Activated CD8-positive, alpha-beta T cell treated with anti-CD3 and anti-CD28 coated beads for 36 hours (primary cell): ENCODE results near the gene ITGB2. TPM values are rescaled to one million over a fixed set of nuclear protein-coding genes. Genes with fewer than 3 reads are reported as not detected.

Source experiments
- ATAC-seq: fragments of 200-7000 bp; cut with Tn5 transposase; one replicate; pipeline ENCODE4 v1.10.0; 2021; ENCODE audit warnings: mild to moderate bottlenecking, moderate library complexity
- CTCF ChIA-PET: fragments of 350-600 bp; sonication (Branson Sonifier 250); formaldehyde crosslinking; loops from one replicate; lab custom pipeline; 2021; ENCODE audit warnings: antibody characterized with exemption; lab: Charles Lee
- POLR2A ChIA-PET: fragments of 350-600 bp; sonication (Branson Sonifier 250); formaldehyde crosslinking; loops from one replicate; lab custom pipeline; 2021; ENCODE audit warnings: antibody characterized with exemption; lab: Charles Lee
- DNase-seq: peaks from one replicate; pipeline ENCODE4 v3.0.0-alpha.2; 2020
- H3K27ac Mint-ChIP-seq: one replicate; pipeline ENCODE4 v1.8.0; 2021; ENCODE audit warnings: mild to moderate bottlenecking, mixed read lengths
- H3K27me3 Mint-ChIP-seq: one replicate; pipeline ENCODE4 v1.8.0; 2021; ENCODE audit warnings: mixed read lengths
- H3K36me3 Mint-ChIP-seq: one replicate; pipeline ENCODE4 v1.8.0; 2021; ENCODE audit warnings: low read depth, mixed read lengths
- H3K4me1 Mint-ChIP-seq: one replicate; pipeline ENCODE4 v1.8.0; 2021; ENCODE audit warnings: low read depth, mixed read lengths
- H3K4me3 Mint-ChIP-seq: one replicate; pipeline ENCODE4 v1.8.0; 2021; ENCODE audit warnings: mild to moderate bottlenecking, moderate library complexity, mixed read lengths
- H3K9me3 Mint-ChIP-seq: one replicate; pipeline ENCODE4 v1.8.0; 2021; ENCODE audit warnings: mixed read lengths
- intact Hi-C: fragments of 100-400 bp; cut with micrococcal nuclease; formaldehyde crosslinking; loops from one replicate; pipeline ENCODE4 v1.10.0; 2022
- total RNA-seq, 2 experiments: library from RNA; stranded (reverse); gene quantifications; one replicate each; pipeline ENCODE4 v1.2.3, GENCODE V29; 2021
- TF ChIP-seq, protein P1 (sequence below): fragments of 200-600 bp; IDR thresholded peaks from one replicate; pipeline ENCODE4 v1.8.0; 2022; ENCODE audit warnings: antibody characterized with exemption, mild to moderate bottlenecking

Gene ITGB2
- total RNA-seq, 2 experiments from 2014 or later, result 340 to 343 TPM

DNA sequence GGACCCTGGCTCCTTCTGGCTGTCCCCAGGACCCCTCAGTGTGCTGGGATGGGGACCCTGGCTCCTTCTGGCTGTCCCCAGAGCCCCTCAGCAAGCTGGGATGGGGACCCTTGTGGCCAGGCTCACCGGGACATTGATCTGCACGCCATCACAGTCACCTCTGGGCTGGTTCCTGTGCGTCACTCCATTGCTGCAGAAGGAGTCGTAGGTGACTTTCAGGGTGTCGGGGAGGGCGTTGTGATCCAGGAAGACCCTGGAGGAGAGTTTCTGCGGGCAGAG is 27.5 kb downstream of the ITGB2 start:
- intact Hi-C loops, result loop anchor here (5.0 kb wide), 1 partner anchor 34 kb away; no protein-coding TSS in a partner anchor
- Mint-ChIP-seq H3K36me3 (peaks cover 28% of the 10 kb centered on the region), H3K4me3 (no peak overlapping the region), H3K27me3 (no peaks in the 10 kb centered on the region), H3K27ac (peak overlapping the region; percentile 59), H3K4me1 (peaks cover 14% of the 10 kb centered on the region), H3K9me3 (no peaks in the 10 kb centered on the region)
- CTCF ChIA-PET, result interaction anchor here (0.6 to 7.3 kb wide), 17 partner anchors 9 to 245 kb away, joined by 3 to 83 read pairs (median 4); partner anchors contain the start of genes PTTG1IP and UBE2G2
- DNase-seq, result no peak
- POLR2A ChIA-PET, result interaction anchor here (0.7 to 17.0 kb wide), 10 partner anchors 13 to 315 kb away, joined by 3 to 166 read pairs (median 4); partner anchors contain the start of genes ITGB2, PTTG1IP and SLX9
- TF ChIP-seq, protein P1, sequence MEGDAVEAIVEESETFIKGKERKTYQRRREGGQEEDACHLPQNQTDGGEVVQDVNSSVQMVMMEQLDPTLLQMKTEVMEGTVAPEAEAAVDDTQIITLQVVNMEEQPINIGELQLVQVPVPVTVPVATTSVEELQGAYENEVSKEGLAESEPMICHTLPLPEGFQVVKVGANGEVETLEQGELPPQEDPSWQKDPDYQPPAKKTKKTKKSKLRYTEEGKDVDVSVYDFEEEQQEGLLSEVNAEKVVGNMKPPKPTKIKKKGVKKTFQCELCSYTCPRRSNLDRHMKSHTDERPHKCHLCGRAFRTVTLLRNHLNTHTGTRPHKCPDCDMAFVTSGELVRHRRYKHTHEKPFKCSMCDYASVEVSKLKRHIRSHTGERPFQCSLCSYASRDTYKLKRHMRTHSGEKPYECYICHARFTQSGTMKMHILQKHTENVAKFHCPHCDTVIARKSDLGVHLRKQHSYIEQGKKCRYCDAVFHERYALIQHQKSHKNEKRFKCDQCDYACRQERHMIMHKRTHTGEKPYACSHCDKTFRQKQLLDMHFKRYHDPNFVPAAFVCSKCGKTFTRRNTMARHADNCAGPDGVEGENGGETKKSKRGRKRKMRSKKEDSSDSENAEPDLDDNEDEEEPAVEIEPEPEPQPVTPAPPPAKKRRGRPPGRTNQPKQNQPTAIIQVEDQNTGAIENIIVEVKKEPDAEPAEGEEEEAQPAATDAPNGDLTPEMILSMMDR, result no peak
- peak; percentile 5 for ATAC-seq

- ATAC-seq (peak; percentile 75), DNase-seq (peak; percentile 87)
- TF ChIP-seq, protein P1, result peak; percentile 90
- ChIA-PET POLR2A (interaction anchor here (0.7 to 17.0 kb wide), 9 partner anchors 12 to 316 kb away, joined by 3 to 166 read pairs (median 4); partner anchors contain the start of genes ITGB2 and PTTG1IP), CTCF (interaction anchor here (0.7 to 7.3 kb wide), 14 partner anchors 8 to 245 kb away, joined by 3 to 83 read pairs (median 4); partner anchors contain the start of gene PTTG1IP)
- Mint-ChIP-seq H3K36me3 (peaks cover 26% of the 10 kb centered on the region), H3K27me3 (no peaks in the 10 kb centered on the region), H3K9me3 (no peaks in the 10 kb centered on the region), H3K4me1 (peaks cover 14% of the 10 kb centered on the region), H3K4me3 (no peak overlapping the region), H3K27ac (peak overlapping the region; percentile 42)
- intact Hi-C loops, result loop anchor here (5.0 kb wide), 1 partner anchor 35 kb away; no protein-coding TSS in a partner anchor
Measured at GRCh38 chr21:44892536-44893277, 28.0 kb downstream of the ITGB2 start.

- H3K36me3 Mint-ChIP-seq, result peaks cover 26% of the 10 kb centered on the region
Measured at GRCh38 chr21:44892095-44892494, 28.6 kb downstream of the ITGB2 start.

GRCh38 chr21:44891631-44892031 is 29.1 kb downstream of the ITGB2 start:
- H3K4me3 Mint-ChIP-seq, result no peak overlapping the region
- intact Hi-C loops, result loop anchor here (5.0 kb wide), 1 partner anchor 36 kb away; no protein-coding TSS in a partner anchor
- peaks cover 30% of the 10 kb centered on the region for H3K36me3 Mint-ChIP-seq
- ChIA-PET POLR2A (interaction anchor here (3.0 to 17.0 kb wide), 3 partner anchors 11 to 41 kb away, joined by 10 to 166 read pairs (median 12); partner anchors contain the start of genes ITGB2 and PTTG1IP), CTCF (interaction anchor here (0.8 to 7.3 kb wide), 3 partner anchors 16 to 56 kb away, joined by 3 to 83 read pairs (median 4); no protein-coding TSS in a partner anchor)
- H3K4me1 Mint-ChIP-seq, result peaks cover 14% of the 10 kb centered on the region
- H3K27me3 Mint-ChIP-seq, result no peaks in the 10 kb centered on the region
- no peak overlapping the region for H3K27ac Mint-ChIP-seq
- DNase-seq (no peak), ATAC-seq (no peak)
- no peaks in the 10 kb centered on the region for H3K9me3 Mint-ChIP-seq
- TF ChIP-seq, protein P1, result no peak

More at GRCh38 chr21:44892095-44892494, 28.6 kb downstream of the ITGB2 start:
- H3K27ac Mint-ChIP-seq, result no peak overlapping the region
- H3K27me3 Mint-ChIP-seq, result no peaks in the 10 kb centered on the region
- ChIA-PET POLR2A (interaction anchor here (1.4 to 17.0 kb wide), 5 partner anchors 12 to 41 kb away, joined by 4 to 166 read pairs (median 10); partner anchors contain the start of genes ITGB2 and PTTG1IP), CTCF (interaction anchor here (0.8 to 7.3 kb wide), 6 partner anchors 9 to 56 kb away, joined by 3 to 83 read pairs (median 5); no protein-coding TSS in a partner anchor)
- intact Hi-C loops, result loop anchor here (5.0 kb wide), 1 partner anchor 35 kb away; no protein-coding TSS in a partner anchor
- peaks cover 14% of the 10 kb centered on the region for H3K4me1 Mint-ChIP-seq
- H3K4me3 Mint-ChIP-seq, result no peak overlapping the region
- ATAC-seq (no peak), DNase-seq (no peak)
- H3K9me3 Mint-ChIP-seq, result no peaks in the 10 kb centered on the region
- TF ChIP-seq, protein P1, result no peak
